ENCODE results near the gene BCAP31.

BCAP31 gene

GRCh38 chrX:153673428-153674218 lies 50.6 kb downstream of the BCAP31 start, which contains the start of gene PNCK:
TSS of gene PNCK (minus strand) at chrX:153673813. CDS start at chrX:153673076, 737 bp downstream.
- no peak for DNase-seq (ENCODE audit: low read depth)

- DNase-seq (ENCODE audit: low read depth) = no peak
Measured at GRCh38 chrX:153672531-153673427, 51.4 kb downstream of the BCAP31 start.

GRCh38 chrX:153671589-153672530 lies 52.3 kb downstream of the BCAP31 start:
- DNase-seq (ENCODE audit: low read depth) = no peak

GRCh38 chrX:153670748-153671588 lies 53.2 kb downstream of the BCAP31 start:
- DNase-seq (ENCODE audit: low read depth) = no peak

GRCh38 chrX:153669901-153670731 lies 54.1 kb downstream of the BCAP31 start:
- DNase-seq (ENCODE audit: low read depth) = no peak

GRCh38 chrX:153669174-153669890 lies 54.9 kb downstream of the BCAP31 start:
- DNase-seq (ENCODE audit: low read depth) = no peak

- DNase-seq (ENCODE audit: low read depth) = no peak
Measured at GRCh38 chrX:153668423-153669173, 55.6 kb downstream of the BCAP31 start.

- peak; percentile 49 for DNase-seq (ENCODE audit: low read depth)
Measured at GRCh38 chrX:153667956-153668396, 56.2 kb downstream of the BCAP31 start.

- DNase-seq (ENCODE audit: low read depth) = no peak
Measured at GRCh38 chrX:153667281-153667955, 56.8 kb downstream of the BCAP31 start.

- no peak for DNase-seq (ENCODE audit: low read depth)
Measured at GRCh38 chrX:153665726-153666306, 58.4 kb downstream of the BCAP31 start.

- no peak for DNase-seq (ENCODE audit: low read depth)
Measured at GRCh38 chrX:153662266-153662665, 61.9 kb downstream of the BCAP31 start.

- no peak for DNase-seq (ENCODE audit: low read depth)
Measured at GRCh38 chrX:153659268-153659667, 64.9 kb downstream of the BCAP31 start.

GRCh38 chrX:153657161-153657560 lies 67.0 kb downstream of the BCAP31 start:
- no peak for DNase-seq (ENCODE audit: low read depth)

- DNase-seq (ENCODE audit: low read depth) = no peak
Measured at GRCh38 chrX:153653556-153653955, 70.6 kb downstream of the BCAP31 start.

- no peak for DNase-seq (ENCODE audit: low read depth)
Measured at GRCh38 chrX:153651540-153652079, 72.6 kb downstream of the BCAP31 start.

- DNase-seq (ENCODE audit: low read depth) = no peak
Measured at GRCh38 chrX:153650959-153651358, 73.2 kb downstream of the BCAP31 start.

All from stimulated activated CD8-positive, alpha-beta memory T cell treated with anti-CD3 and anti-CD28 coated beads, Interleukin-12 subunit alpha, Interleukin-12 subunit beta, amount 100 ng/mL, for 4 hours (primary cell).